ENCODE results near the gene REXO1.

- no peak for TF ChIP-seq EP300 (IDR thresholded peaks at IDR 0.05)
- TF ChIP-seq POLR2AphosphoS5 (IDR thresholded peaks at IDR 0.05) = no peak
- TF ChIP-seq POLR2A (IDR thresholded peaks at IDR 0.05) = no peak
- no peak for TF ChIP-seq CTCF (IDR thresholded peaks at IDR 0.05)
Measured at GRCh38 chr19:1849886-1850398, 1.7 kb upstream of the REXO1 start.
